HUES6 (cell line): ENCODE results near the gene SCP2.

Source experiments
- H3K27ac ChIP-seq: 2 replicates; pipeline ENCODE4 v1.7.0; 2013; ENCODE audit warnings: low read depth, mild to moderate bottlenecking, low read length, inconsistent platforms
- H3K27me3 ChIP-seq: 2 replicates; pipeline ENCODE4 v1.6.1; 2013; ENCODE audit warnings: low read length; ENCODE audit not compliant: control insufficient read depth, insufficient read depth
- H3K36me3 ChIP-seq: 2 replicates; pipeline ENCODE4 v1.6.1; 2013; ENCODE audit warnings: low read length; ENCODE audit not compliant: control insufficient read depth, insufficient read depth
- H3K4me1 ChIP-seq: 2 replicates; pipeline ENCODE4 v1.6.1; 2013; ENCODE audit warnings: low read length; ENCODE audit not compliant: control insufficient read depth, insufficient read depth
- H3K4me3 ChIP-seq: 2 replicates; pipeline ENCODE4 v1.5.1; 2013; ENCODE audit warnings: low read depth, low read length
- H3K9ac ChIP-seq: one replicate; pipeline ENCODE4 v1.6.1; 2013; ENCODE audit warnings: mild to moderate bottlenecking, low read length
- H3K9me3 ChIP-seq: 2 replicates; pipeline ENCODE4 v1.6.1; 2013; ENCODE audit warnings: low read depth, low read length; ENCODE audit not compliant: control insufficient read depth, insufficient read depth

Gene SCP2

GRCh38 chr1:53076721-53077598, 149.9 kb downstream of the SCP2 start:
- H3K36me3 ChIP-seq: no peaks in the 10 kb centered on the region
- no peak overlapping the region for H3K27ac ChIP-seq
- no peaks in the 10 kb centered on the region; the same call in 1 of the 2 replicates for H3K27me3 ChIP-seq
- no peak overlapping the region for H3K4me3 ChIP-seq
- H3K9ac ChIP-seq: no peak overlapping the region
- H3K9me3 ChIP-seq: no peaks in the 10 kb centered on the region
- peaks cover 7% of the 10 kb centered on the region for H3K4me1 ChIP-seq

GRCh38 chr1:53077599-53077965, 150.5 kb downstream of the SCP2 start:
- Histone ChIP-seq H3K9me3 (no peaks in the 10 kb centered on the region), H3K4me1 (peaks cover 11% of the 10 kb centered on the region), H3K4me3 (no peak overlapping the region), H3K27ac (no peak overlapping the region), H3K36me3 (no peaks in the 10 kb centered on the region), H3K9ac (no peak overlapping the region), H3K27me3 (no peaks in the 10 kb centered on the region; the same call in 1 of the 2 replicates)

DNA sequence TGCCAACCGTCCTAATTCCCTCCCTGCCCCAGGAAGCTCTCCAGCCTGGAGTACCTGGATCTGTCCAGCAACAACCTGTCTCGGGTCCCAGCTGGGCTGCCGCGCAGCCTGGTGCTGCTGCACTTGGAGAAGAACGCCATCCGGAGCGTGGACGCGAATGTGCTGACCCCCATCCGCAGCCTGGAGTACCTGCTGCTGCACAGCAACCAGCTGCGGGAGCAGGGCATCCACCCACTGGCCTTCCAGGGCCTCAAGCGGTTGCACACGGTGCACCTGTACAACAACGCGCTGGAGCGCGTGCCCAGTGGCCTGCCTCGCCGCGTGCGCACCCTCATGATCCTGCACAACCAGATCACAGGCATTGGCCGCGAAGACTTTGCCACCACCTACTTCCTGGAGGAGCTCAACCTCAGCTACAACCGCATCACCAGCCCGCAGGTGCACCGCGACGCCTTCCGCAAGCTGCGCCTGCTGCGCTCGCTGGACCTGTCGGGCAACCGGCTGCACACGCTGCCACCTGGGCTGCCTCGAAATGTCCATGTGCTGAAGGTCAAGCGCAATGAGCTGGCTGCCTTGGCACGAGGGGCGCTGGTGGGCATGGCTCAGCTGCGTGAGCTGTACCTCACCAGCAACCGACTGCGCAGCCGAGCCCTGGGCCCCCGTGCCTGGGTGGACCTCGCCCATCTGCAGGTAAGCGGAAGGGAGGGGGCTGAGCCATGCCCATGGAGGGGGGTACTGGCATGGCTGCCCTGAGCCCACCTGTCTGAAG, 151.4 kb downstream of the SCP2 start:
- no peaks in the 10 kb centered on the region; the same call in 1 of the 2 replicates for H3K27me3 ChIP-seq
- no peaks in the 10 kb centered on the region for H3K9me3 ChIP-seq
- H3K36me3 ChIP-seq: no peaks in the 10 kb centered on the region
- no peak overlapping the region for H3K4me3 ChIP-seq
- peaks cover 11% of the 10 kb centered on the region for H3K4me1 ChIP-seq
- no peak overlapping the region for H3K9ac ChIP-seq
- no peak overlapping the region for H3K27ac ChIP-seq

- Histone ChIP-seq H3K9ac (no peak overlapping the region), H3K4me1 (peaks cover 11% of the 10 kb centered on the region), H3K27ac (no peak overlapping the region), H3K27me3 (no peaks in the 10 kb centered on the region; the same call in 1 of the 2 replicates), H3K4me3 (no peak overlapping the region), H3K36me3 (no peaks in the 10 kb centered on the region), H3K9me3 (no peaks in the 10 kb centered on the region)
These were observed 152.2 kb downstream of the SCP2 start for GRCh38 chr1:53079251-53079650.

- H3K27ac ChIP-seq: no peak overlapping the region
- no peak overlapping the region for H3K9ac ChIP-seq
- no peaks in the 10 kb centered on the region; the same call in 1 of the 2 replicates for H3K27me3 ChIP-seq
- no peak overlapping the region for H3K4me3 ChIP-seq
- peaks cover 11% of the 10 kb centered on the region for H3K4me1 ChIP-seq
- H3K36me3 ChIP-seq: no peaks in the 10 kb centered on the region
- no peaks in the 10 kb centered on the region for H3K9me3 ChIP-seq
These were observed 153.0 kb downstream of the SCP2 start for GRCh38 chr1:53080041-53080440.

GRCh38 chr1:53080769-53081168, 153.7 kb downstream of the SCP2 start:
- Histone ChIP-seq H3K4me1 (peaks cover 11% of the 10 kb centered on the region), H3K27ac (no peak overlapping the region), H3K9me3 (no peaks in the 10 kb centered on the region), H3K27me3 (no peaks in the 10 kb centered on the region; the same call in 1 of the 2 replicates), H3K4me3 (no peak overlapping the region), H3K9ac (no peak overlapping the region), H3K36me3 (no peaks in the 10 kb centered on the region)

GRCh38 chr1:53081384-53082066, 154.4 kb downstream of the SCP2 start:
- Histone ChIP-seq H3K4me3 (no peak overlapping the region), H3K9ac (no peak overlapping the region), H3K9me3 (no peaks in the 10 kb centered on the region), H3K36me3 (no peaks in the 10 kb centered on the region), H3K27me3 (no peaks in the 10 kb centered on the region; the same call in 1 of the 2 replicates), H3K27ac (no peak overlapping the region), H3K4me1 (peaks cover 11% of the 10 kb centered on the region)

DNA sequence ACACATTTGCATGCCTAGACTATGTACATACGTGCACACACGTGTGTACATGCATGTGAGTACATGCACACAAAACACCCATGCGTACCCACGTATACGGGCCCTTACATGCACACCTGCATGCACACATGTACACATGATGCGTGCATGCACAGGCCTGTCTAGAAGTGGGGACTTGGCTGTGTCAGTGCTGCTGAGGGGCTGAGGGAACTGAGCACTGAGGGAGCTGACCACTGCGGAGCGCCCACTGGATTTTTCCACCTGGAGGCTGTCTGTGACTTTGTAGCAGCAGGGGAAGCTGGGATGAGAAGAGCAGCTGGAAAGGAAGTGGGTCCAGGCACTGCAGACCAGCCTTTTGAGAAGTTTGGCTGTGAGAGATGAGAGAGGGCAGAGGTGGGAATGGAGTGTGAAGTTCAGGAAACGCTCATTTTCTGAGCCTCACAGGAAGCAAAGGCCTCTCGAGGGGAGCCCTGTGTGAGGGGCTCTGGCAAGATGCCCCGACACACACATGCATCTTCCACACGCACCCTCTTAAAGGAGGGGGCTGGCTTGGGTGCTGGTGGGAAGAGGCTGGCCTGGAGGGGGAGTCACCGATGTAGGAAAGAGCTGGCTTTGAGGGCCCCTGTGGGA, 155.9 kb downstream of the SCP2 start:
- H3K27me3 ChIP-seq: no peaks in the 10 kb centered on the region; the same call in 1 of the 2 replicates
- H3K36me3 ChIP-seq: no peaks in the 10 kb centered on the region
- H3K27ac ChIP-seq: no peak overlapping the region
- H3K4me3 ChIP-seq: no peak overlapping the region
- H3K9ac ChIP-seq: no peak overlapping the region
- peaks cover 16% of the 10 kb centered on the region for H3K4me1 ChIP-seq
- no peaks in the 10 kb centered on the region for H3K9me3 ChIP-seq

DNA sequence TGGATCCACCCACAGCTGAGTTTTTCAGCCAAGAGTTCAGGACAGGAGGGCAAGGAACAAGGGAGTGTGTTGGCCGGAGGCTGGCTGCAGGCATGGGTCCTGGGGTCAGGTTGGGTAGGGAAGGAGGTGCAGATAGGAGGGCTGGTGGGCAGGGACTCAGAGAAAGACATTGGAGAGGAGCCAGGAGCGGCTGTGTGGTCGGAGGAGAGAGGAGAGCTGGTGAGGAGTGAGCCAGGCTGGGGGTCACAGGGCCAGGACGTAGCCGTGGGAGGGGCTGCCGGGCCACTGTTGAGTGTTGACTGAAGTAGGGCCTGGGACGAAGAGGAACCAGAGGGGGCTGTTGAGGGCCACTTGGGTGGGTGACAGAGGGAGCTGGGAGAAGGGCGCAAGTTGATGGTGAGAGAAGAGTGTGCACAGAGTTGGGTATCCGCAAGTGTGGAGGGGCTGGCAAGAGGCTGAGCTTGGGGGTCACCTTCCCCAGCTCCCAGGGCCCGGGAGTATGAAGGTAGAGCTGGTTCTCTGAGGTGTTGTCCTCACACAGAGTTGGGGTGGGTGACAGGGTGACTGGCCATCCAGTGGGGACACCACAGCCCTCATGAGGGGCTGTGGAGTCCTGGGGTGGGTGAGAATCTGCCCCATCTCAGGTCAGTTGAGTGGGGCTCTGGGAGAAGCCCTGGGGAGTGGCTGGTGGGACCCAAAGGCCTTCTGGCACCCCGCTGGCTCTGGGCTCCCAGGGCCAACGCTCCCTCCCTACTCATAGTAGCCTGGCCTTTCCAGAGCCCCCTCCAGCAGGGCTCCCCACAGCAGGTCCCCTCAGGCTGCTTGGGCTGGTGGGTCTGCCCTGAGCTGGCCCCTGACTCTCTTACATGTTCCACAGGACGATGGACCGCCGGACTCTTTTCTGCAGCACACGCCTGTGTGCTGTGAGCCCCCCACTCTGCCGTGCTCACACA, 156.8 kb downstream of the SCP2 start:
- Histone ChIP-seq H3K27me3 (no peaks in the 10 kb centered on the region), H3K9ac (no peak overlapping the region), H3K36me3 (no peaks in the 10 kb centered on the region), H3K27ac (no peak overlapping the region), H3K4me1 (peaks cover 18% of the 10 kb centered on the region), H3K9me3 (no peaks in the 10 kb centered on the region), H3K4me3 (no peak overlapping the region)

DNA sequence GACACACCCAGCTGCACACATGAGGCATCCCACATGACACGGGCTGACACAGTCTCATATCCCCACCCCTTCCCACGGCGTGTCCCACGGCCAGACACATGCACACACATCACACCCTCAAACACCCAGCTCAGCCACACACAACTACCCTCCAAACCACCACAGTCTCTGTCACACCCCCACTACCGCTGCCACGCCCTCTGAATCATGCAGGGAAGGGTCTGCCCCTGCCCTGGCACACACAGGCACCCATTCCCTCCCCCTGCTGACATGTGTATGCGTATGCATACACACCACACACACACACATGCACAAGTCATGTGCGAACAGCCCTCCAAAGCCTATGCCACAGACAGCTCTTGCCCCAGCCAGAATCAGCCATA, 157.5 kb downstream of the SCP2 start:
- Histone ChIP-seq H3K27ac (no peak overlapping the region), H3K27me3 (no peaks in the 10 kb centered on the region), H3K4me3 (no peak overlapping the region), H3K9me3 (no peaks in the 10 kb centered on the region), H3K4me1 (peaks cover 18% of the 10 kb centered on the region), H3K9ac (no peak overlapping the region), H3K36me3 (no peaks in the 10 kb centered on the region)
